NCI-H2107 (cell line): ENCODE results near the gene TNNI3K.

Experiments
- DNase-seq: peaks from one replicate; lab custom pipeline; 2025; lab: John Stamatoyannopoulos, UW

TNNI3K gene

GRCh38 chr1:74392186-74392585, 157.0 kb downstream of the TNNI3K start:
- no peak for DNase-seq

DNA sequence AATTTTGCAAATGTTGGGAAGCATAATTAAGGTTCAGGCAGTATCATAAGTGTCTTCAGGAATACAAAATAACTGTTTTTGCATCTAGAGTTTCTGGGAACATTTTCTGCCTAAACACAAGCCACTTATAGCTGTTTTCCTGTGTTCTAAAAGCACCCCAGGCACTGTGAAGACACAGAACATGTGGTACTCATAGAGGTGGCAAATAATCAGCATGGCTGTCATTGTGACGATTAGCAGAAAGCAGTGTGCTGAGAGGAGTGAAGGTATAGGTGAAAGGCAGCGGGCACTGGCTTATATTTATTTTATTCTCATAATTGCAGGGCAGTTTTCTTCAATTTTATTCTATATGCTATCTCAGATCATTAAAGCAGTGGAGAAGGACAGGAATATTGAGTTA, 157.7 kb downstream of the TNNI3K start:
- no peak for DNase-seq

DNA sequence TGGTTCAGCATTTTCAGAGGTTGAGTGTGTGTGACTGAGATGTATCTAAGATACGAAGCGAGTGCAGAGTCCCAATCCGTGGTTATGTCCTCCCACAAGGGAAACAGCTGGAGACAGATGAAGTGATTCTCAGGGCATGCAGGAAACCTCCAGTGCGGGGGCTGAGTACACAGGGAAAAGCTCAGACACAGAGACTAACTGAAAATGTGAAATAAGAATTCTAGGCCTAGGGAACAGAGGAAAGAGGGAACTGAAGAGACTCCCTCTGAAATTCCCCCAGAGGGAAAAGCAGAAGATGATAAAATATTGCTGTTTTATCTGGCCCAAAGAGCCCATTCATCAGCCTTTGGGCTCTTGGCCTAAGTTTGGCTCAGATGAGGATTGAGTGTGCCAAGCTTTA, 160.4 kb downstream of the TNNI3K start:
- no peak for DNase-seq

DNA sequence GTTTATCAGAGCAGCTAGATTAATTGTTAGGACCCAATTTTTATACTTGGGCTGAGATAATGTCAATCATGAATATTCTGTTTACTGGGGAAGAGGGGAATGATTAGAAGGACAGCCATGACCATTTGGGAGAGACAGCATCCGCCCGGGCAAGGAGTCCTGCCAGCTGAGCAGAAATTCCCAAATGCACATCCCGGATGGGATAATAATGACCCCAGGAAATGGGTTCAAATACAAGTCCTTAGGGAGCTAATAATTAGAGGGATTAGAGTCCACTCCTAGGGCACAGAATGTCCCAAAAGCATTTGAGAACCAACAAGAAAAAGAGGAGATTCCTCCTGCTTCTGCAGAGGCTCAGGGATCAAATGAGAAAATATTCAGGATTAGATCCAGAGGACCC, 161.3 kb downstream of the TNNI3K start:
- no peak for DNase-seq

DNA sequence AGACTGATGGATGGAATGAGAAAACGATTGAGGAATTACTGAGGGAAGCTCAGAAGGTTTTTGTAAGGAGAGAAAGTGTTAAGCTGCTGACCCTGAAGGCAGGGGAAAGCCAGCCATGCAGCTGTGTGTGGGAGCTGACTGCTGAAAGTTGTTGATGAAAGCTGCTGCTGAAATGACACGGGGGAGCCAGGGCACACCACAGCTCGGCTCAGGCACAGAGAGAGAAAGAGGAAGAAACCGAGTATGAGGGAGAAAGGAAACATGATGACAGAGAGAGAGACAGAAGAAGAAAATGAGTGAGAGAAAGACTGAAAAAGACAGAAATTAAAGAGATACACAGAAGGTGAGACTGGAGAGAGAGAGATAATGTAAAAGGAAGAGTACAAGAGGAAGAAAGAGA, 161.7 kb downstream of the TNNI3K start:
- no peak for DNase-seq

DNA sequence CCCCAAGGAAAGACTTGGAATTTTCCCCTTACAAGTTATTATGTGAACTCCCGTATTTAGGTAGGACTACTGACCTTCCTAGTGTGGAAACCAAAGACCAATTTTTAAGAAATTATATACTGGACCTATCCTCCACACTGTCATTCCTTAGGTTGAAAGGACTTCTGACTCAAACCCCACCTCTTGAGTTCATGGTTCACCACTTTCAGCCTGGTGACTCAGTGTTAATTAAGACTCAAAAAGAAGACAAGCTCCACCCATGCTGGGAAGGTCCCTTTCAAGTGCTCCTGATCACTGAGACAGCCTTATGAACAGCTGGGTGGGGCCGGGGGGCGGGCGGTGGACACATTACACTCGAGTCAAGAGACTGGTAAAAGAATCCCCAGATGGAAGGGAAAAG, 164.1 kb downstream of the TNNI3K start:
- DNase-seq = no peak

DNA sequence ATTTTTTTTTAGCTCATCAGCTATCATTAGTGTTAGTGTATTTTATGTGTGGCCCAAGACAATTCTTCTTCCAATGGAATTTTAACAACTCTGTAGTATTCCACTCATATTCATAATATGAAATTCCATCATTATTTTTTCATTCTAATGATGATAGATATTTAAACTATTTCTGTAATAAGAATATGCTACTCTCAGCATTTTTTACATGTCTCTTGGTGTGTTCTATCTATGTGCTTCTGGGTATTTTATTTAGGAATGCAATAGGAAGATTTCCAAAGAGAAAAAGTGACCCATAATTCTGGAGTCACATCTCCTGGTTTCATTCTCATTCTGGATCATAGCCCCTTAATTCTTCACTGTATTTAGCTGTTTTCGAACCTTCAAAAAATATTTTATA, 167.7 kb downstream of the TNNI3K start:
- DNase-seq = no peak

DNA sequence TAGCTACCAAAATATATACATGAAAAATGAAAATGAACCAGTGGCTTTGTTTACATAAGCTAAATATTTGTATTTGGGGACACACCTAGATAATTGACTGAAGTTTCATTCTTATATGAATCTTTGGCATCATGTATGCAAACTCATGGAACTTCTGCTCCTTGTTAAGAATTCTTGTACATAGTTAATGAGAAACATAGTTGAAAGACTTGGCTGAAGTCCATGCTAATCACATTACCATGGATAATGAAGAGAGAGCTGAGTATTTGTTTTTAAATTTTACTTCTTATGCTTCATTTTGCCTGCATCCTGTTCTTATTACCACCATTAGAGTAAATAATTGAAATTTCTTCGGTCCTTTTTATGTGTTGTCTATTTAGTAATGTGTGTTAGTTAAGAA, 168.4 kb downstream of the TNNI3K start:
- DNase-seq = no peak

GRCh38 chr1:74406759-74407158, 171.6 kb downstream of the TNNI3K start:
- DNase-seq = no peak

GRCh38 chr1:74407902-74408301, 172.7 kb downstream of the TNNI3K start:
- DNase-seq = no peak

GRCh38 chr1:74412244-74412643, 177.1 kb downstream of the TNNI3K start:
- no peak for DNase-seq

GRCh38 chr1:74415935-74416334, 180.7 kb downstream of the TNNI3K start:
- DNase-seq = no peak

GRCh38 chr1:74419611-74420010, 184.4 kb downstream of the TNNI3K start:
- DNase-seq = no peak

GRCh38 chr1:74420467-74420866, 185.3 kb downstream of the TNNI3K start:
- no peak for DNase-seq

DNA sequence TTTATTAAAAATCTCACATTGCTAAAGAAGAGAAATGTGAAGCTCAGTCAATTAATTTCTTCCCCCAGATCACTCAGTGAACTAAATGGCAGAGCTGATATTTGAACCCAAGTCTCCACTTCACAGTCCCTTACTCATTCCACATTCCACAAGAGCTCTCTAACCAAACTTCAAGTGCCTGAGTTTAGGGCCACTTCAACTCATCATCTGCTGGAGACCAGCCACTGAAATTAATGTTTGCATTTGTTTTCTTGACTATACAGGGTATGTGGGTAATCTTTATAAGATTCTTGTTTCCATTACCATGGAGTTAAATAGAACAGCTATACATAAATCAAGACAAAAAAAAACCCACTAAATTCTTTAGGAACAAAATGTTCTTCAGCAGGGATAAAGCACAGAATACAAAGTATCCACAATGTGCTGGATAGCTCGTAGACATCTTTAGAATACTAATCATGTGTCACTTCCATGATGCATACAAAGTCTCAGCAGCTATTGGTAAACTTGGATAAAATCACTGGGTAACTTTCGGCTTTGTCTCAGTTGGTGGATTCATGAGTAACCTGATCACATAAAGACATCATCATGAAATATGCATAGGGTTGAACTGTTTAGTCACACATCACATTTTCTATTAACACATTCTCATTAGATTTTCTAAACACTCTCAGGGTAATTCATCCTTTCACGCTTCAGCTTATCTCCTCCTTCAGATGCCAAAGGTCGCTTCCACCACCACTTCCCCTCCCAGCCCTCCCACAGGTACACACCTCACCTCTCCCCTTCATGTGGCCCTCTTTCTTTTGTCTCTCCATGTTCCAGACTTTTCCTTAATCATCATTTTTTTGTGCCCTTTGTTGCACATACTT, 187.5 kb downstream of the TNNI3K start:
- DNase-seq = no peak

- no peak for DNase-seq
Observed at GRCh38 chr1:74423471-74423870, 188.3 kb downstream of the TNNI3K start.

GRCh38 chr1:74425676-74426075, 190.5 kb downstream of the TNNI3K start:
- no peak for DNase-seq

GRCh38 chr1:74426208-74426937, 191.2 kb downstream of the TNNI3K start:
- DNase-seq = no peak

- DNase-seq = no peak
Observed at GRCh38 chr1:74427681-74428080, 192.5 kb downstream of the TNNI3K start.

DNA sequence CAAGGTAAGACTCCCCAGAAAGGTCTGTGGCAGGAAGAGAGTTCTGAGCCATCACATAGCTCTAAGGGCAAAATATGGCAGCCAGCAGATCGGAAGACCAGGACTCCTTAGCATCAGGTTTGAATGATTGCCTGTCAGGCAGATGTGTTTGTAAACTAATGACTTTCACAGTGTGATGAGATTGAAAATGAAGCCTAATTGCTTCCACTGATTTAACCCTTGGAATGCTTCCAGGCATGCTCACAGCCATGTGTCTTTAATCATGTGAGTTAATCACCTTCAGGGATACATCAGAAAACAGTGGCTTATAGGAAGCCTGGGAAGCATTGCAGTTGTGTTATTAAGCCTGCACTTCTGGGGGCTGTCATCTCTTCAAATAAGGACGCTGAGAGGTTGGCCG, 194.4 kb downstream of the TNNI3K start:
- no peak for DNase-seq

GRCh38 chr1:74430342-74430934, 195.3 kb downstream of the TNNI3K start:
- DNase-seq = no peak

DNA sequence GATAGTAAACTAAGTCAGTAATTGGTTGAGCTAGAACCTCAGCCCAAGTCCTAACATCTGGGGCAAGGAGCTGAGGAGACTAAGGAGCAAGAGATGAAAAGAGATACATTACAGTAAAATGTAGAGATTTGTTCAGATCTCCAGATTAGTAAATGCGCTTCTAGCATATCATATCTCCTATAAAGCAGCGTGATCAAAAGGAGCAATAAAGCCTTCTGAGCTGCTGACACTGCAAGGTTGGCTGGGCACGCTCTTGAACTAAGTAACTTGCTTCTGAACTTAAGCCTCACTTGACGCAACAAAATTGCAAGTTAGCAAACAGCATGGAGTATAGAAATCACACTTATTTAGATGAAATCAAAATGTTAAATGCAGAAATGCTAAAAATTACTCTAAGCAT, 196.3 kb downstream of the TNNI3K start:
- no peak for DNase-seq

GRCh38 chr1:74432325-74432724, 197.1 kb downstream of the TNNI3K start:
- no peak for DNase-seq
